SK-N-SH (cell line): ENCODE results near the gene KCNF1.

Experiments used
- CTCF ChIP-seq: fragments of 200-600 bp; sonication (generic); IDR thresholded peaks from 2 replicates; pipeline ENCODE4 v1.6.1; 2017; ENCODE audit warnings: antibody characterized with exemption, mild to moderate bottlenecking, moderate library complexity
- EP300 ChIP-seq, 2 experiments: IDR thresholded peaks; 2 replicates each; pipeline versions ENCODE4 v1.4.0 to v1.6.1; 2012; ENCODE audit warnings: borderline replicate concordance in 1 of 2, low read depth in 1 of 2, low read length in 1 of 2
- EZH2phosphoT487 ChIP-seq: fragments of 200-600 bp; sonication (generic); IDR thresholded peaks from 2 replicates; pipeline ENCODE4 v1.6.1; 2017; ENCODE audit warnings: low read depth, mixed run types, mild to moderate bottlenecking, antibody characterized with exemption, moderate library complexity, borderline replicate concordance
- PBX3 ChIP-seq: IDR thresholded peaks from 2 replicates; pipeline ENCODE4; 2012
- RXRA ChIP-seq: IDR thresholded peaks from 2 replicates; pipeline ENCODE4 v1.4.0; 2012; ENCODE audit warnings: low read depth, mild to moderate bottlenecking, borderline replicate concordance
- SIN3A ChIP-seq: IDR thresholded peaks from 2 replicates; pipeline ENCODE4 v1.6.1; 2012; ENCODE audit warnings: low read depth, mild to moderate bottlenecking, low read length, moderate library complexity, borderline replicate concordance
- SMC3 ChIP-seq: IDR thresholded peaks from 2 replicates; pipeline ENCODE4 v1.6.1; 2012; ENCODE audit warnings: low read depth, low read length, improper control_type of control experiment
- TAF1 ChIP-seq: IDR thresholded peaks from 2 replicates; pipeline ENCODE4 v1.6.1; 2012; ENCODE audit warnings: low read depth, mild to moderate bottlenecking, low read length, moderate library complexity, borderline replicate concordance
- TCF12 ChIP-seq: IDR thresholded peaks from 2 replicates; pipeline ENCODE4 v1.4.0; 2012
- YY1 ChIP-seq: IDR thresholded peaks from 2 replicates; pipeline ENCODE4 v1.4.0; 2012; ENCODE audit warnings: low read depth, mild to moderate bottlenecking
- ZBTB33 ChIP-seq: IDR thresholded peaks from 2 replicates; pipeline ENCODE4 v1.4.0; 2012; ENCODE audit warnings: low read depth, borderline replicate concordance

- TF ChIP-seq CTCF (no peak), EZH2phosphoT487 (no peak), ZBTB33 (no peak), SMC3 (no peak), TAF1 (no peak), PBX3 (no peak), RXRA (no peak), YY1 (no peak), TCF12 (no peak), SIN3A (no peak), EP300 (IDR thresholded peaks at IDR 0.05; ENCODE audit: borderline replicate concordance in 1 of 2, low read depth in 1 of 2, low read length in 1 of 2) (no peak)
Measured at GRCh38 chr2:10876394-10876793, 35.3 kb upstream of the KCNF1 start.
